Lower lobe of right lung (tissue), 2 donors: ENCODE measurements around the gene UBE2Q1. TPM values are rescaled to one million over a fixed set of nuclear protein-coding genes. Genes with fewer than 3 reads are reported as not detected.

Experiments used
- ATAC-seq, 2 donors: fragments of 200-7000 bp; cut with Tn5 transposase; one replicate each; pipeline ENCODE4 v1.9.1; 2020 to 2022; ENCODE audit warnings: mild to moderate bottlenecking in 2 of 2, moderate library complexity in 2 of 2
- DNase-seq: peaks from one replicate; pipeline ENCODE4 v3.0.0-alpha.2; 2020
- H3K27ac ChIP-seq: fragments of 200-600 bp; one replicate; pipeline ENCODE4 v1.8.0; 2022
- H3K27me3 ChIP-seq: fragments of 200-600 bp; one replicate; pipeline ENCODE4 v1.8.0; 2022; ENCODE audit warnings: low read depth
- H3K36me3 ChIP-seq: fragments of 200-600 bp; one replicate; pipeline ENCODE4 v1.8.0; 2022; ENCODE audit warnings: mild to moderate bottlenecking
- H3K4me1 ChIP-seq: fragments of 200-600 bp; one replicate; pipeline ENCODE4 v1.8.0; 2022
- H3K4me3 ChIP-seq: fragments of 200-600 bp; one replicate; pipeline ENCODE4 v1.8.0; 2022; ENCODE audit warnings: mild to moderate bottlenecking
- H3K9me3 ChIP-seq: fragments of 200-600 bp; one replicate; pipeline ENCODE4 v1.8.0; 2022
- CTCF ChIP-seq: fragments of 200-600 bp; IDR thresholded peaks from one replicate; pipeline ENCODE4 v1.8.0; 2022; ENCODE audit warnings: antibody characterized with exemption, mild to moderate bottlenecking
- intact Hi-C: fragments of 100-400 bp; cut with DNase I; formaldehyde crosslinking; loops from one replicate; pipeline ENCODE4 v1.11.0; 2022
- total RNA-seq: library from RNA; stranded (reverse); fragmentation: NEBNext Ultra II Directional; extraction: Animal tissue kit (Norgen Biotek cat#: 25700); gene quantifications from one replicate; pipeline ENCODE4 v1.2.1, GENCODE V29; 2021
- donor health status: DM: no; HTN: yes; CAD: no; lungs with severe emphysema.

The UBE2Q1 gene
- total RNA-seq, 1 donor from 2014 or later: 79.5 TPM

- Histone ChIP-seq H3K4me1 (peaks cover 38% of the 10 kb centered on the region), H3K36me3 (no peaks in the 10 kb centered on the region), H3K27me3 (no peaks in the 10 kb centered on the region), H3K9me3 (no peaks in the 10 kb centered on the region), H3K27ac (no peak overlapping the region), H3K4me3 (no peak overlapping the region)
- ATAC-seq: peak; percentile 42 to 62
- DNase-seq: no peak
- no peak for TF ChIP-seq CTCF
- intact Hi-C loops: no loop called here
Observed at GRCh38 chr1:154520333-154520732, 38.1 kb downstream of the UBE2Q1 start.

- no peaks in the 10 kb centered on the region for H3K9me3 ChIP-seq
- H3K36me3 ChIP-seq: no peaks in the 10 kb centered on the region
- TF ChIP-seq CTCF: no peak
- no peak overlapping the region for H3K27ac ChIP-seq
- intact Hi-C loops: no loop called here
- ATAC-seq (peak in 1 of 2 donors; percentile 46), DNase-seq (no peak)
- H3K4me1 ChIP-seq: peaks cover 38% of the 10 kb centered on the region
- no peaks in the 10 kb centered on the region for H3K27me3 ChIP-seq
- no peak overlapping the region for H3K4me3 ChIP-seq
Observed at GRCh38 chr1:154519591-154519991, 38.9 kb downstream of the UBE2Q1 start.

GRCh38 chr1:154517661-154518060 lies 40.8 kb downstream of the UBE2Q1 start:
- TF ChIP-seq CTCF: no peak
- Histone ChIP-seq H3K9me3 (no peaks in the 10 kb centered on the region), H3K27ac (no peak overlapping the region), H3K27me3 (no peaks in the 10 kb centered on the region), H3K4me1 (peaks cover 38% of the 10 kb centered on the region), H3K36me3 (no peaks in the 10 kb centered on the region), H3K4me3 (no peak overlapping the region)
- ATAC-seq: no peak
- intact Hi-C loops: no loop called here
- DNase-seq: no peak

GRCh38 chr1:154514066-154514553 lies 44.4 kb downstream of the UBE2Q1 start:
- no peaks in the 10 kb centered on the region for H3K36me3 ChIP-seq
- no peak for TF ChIP-seq CTCF
- peaks cover 4% of the 10 kb centered on the region for H3K4me1 ChIP-seq
- ATAC-seq (no peak), DNase-seq (no peak)
- intact Hi-C loops: no loop called here
- no peak overlapping the region for H3K27ac ChIP-seq
- no peaks in the 10 kb centered on the region for H3K9me3 ChIP-seq
- no peak overlapping the region for H3K4me3 ChIP-seq
- no peaks in the 10 kb centered on the region for H3K27me3 ChIP-seq

- no peak for TF ChIP-seq CTCF
- peak in 1 of 2 donors; percentile 65 for ATAC-seq
- Histone ChIP-seq H3K4me1 (no peaks in the 10 kb centered on the region), H3K27me3 (no peaks in the 10 kb centered on the region), H3K27ac (no peak overlapping the region), H3K9me3 (no peaks in the 10 kb centered on the region), H3K36me3 (no peaks in the 10 kb centered on the region), H3K4me3 (no peak overlapping the region)
- no peak for DNase-seq
- intact Hi-C loops: no loop called here
Observed at GRCh38 chr1:154512760-154513159, 45.7 kb downstream of the UBE2Q1 start.

- TF ChIP-seq CTCF: no peak
- H3K27me3 ChIP-seq: peaks cover 25% of the 10 kb centered on the region
- no peak overlapping the region for H3K4me3 ChIP-seq
- peaks cover 5% of the 10 kb centered on the region for H3K36me3 ChIP-seq
- DNase-seq: no peak
- H3K4me1 ChIP-seq: peaks cover 17% of the 10 kb centered on the region
- intact Hi-C loops: no loop called here
- no peak overlapping the region for H3K27ac ChIP-seq
- no peaks in the 10 kb centered on the region for H3K9me3 ChIP-seq
- ATAC-seq: no peak
Observed at GRCh38 chr1:154503898-154504297, 54.6 kb downstream of the UBE2Q1 start.
